Measurements from ENCODE around the gene KLC1. TPM values are rescaled to one million over a fixed set of nuclear protein-coding genes. Genes with fewer than 3 reads are reported as not detected.

Gene KLC1
- total RNA-seq, 3 donors from 2014 or later (not counting 1 experiment from before 2014, with no cell fraction given): 144 to 200 (median 178) TPM

GRCh38 chr14:103706551-103707328 is 77.7 kb downstream of the KLC1 start:
- WGBS (ENCODE audit: insufficient coverage): 98% methylated on average over 41 of the region's 41 CpGs
- Histone ChIP-seq H3K27ac (ENCODE audit: low read length) (no peak overlapping the region), H3K4me1 (ENCODE audit: control insufficient read depth, insufficient read depth, low read length) (no peaks in the 10 kb centered on the region), H3K9me3 (ENCODE audit: control insufficient read depth, insufficient read depth, low read length) (no peaks in the 10 kb centered on the region), H3K4me3 (ENCODE audit: low read length) (no peak overlapping the region), H3K36me3 (ENCODE audit: control insufficient read depth, insufficient read depth, low read length) (peaks cover 11% of the 10 kb centered on the region), H3K27me3 (ENCODE audit: control insufficient read depth, insufficient read depth, low read length) (no peaks in the 10 kb centered on the region)
- ATAC-seq (no peak), DNase-seq (no peak)
- Mint-ChIP-seq H3K27me3 (ENCODE audit: low read depth in 2 of 2) (no peaks in the 10 kb centered on the region), H3K4me1 (peaks cover 0 to 19% of the 10 kb centered on the region in 2 donors), H3K27ac (no peak overlapping the region), H3K9me3 (no peaks in the 10 kb centered on the region), H3K36me3 (no peaks in the 10 kb centered on the region), H3K4me3 (no peak overlapping the region)
- intact Hi-C loops (cut with micrococcal nuclease): no loop called here
- TF ChIP-seq CTCF (IDR thresholded peaks at IDR 0.05): no peak

DNA sequence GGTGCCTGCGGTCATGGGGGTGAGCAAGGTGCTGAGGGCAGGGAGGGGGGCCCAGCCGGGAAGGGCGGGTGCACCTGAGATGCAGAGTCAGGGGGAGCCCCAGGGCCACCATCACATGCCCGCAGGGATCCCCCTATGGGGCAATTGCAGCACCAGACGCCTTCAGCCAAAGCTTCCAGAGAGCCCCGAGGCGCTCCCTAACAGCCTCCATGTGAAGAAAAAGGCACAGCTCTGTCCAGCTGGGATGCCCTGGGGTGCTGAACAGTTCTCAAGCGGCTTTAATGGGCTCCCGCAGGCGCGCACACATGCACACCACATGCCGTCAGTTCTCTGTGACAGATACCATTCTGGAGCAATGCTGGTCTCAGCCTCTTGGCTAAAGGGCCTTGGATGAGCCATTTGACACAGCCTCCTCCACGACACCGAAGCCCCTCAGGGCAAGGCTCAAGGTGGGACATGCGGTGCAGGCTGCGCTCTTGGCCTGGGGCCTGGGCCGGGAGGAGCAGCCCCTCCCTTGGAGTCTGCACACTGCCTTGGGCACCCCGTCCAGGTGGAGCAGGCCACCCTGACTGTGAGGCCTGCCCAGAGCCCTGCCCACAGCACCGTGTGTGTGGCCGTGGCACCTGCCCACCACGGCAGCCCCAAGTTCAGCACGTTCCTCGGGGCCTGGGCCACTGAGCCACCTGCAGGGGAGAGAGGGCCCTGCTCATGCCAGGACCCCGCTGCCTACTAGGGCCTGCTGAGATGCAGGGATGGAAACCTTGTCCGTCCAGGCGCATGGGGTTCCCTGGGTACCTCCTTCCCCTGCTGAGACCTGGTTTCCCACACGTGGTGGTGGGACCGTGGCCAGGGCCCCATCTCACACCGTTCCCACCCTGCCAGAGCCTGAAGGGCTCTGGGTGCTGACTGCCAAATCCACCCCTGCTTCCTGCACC is 78.6 kb downstream of the KLC1 start:
- no peaks in the 10 kb centered on the region for H3K27me3 ChIP-seq (ENCODE audit: control insufficient read depth, insufficient read depth, low read length)
- H3K4me3 ChIP-seq (ENCODE audit: low read length): no peak overlapping the region
- H3K9me3 ChIP-seq (ENCODE audit: control insufficient read depth, insufficient read depth, low read length): no peaks in the 10 kb centered on the region
- ATAC-seq (no peak), DNase-seq (no peak)
- no peak for TF ChIP-seq CTCF (IDR thresholded peaks at IDR 0.05)
- no peaks in the 10 kb centered on the region for H3K4me1 ChIP-seq (ENCODE audit: control insufficient read depth, insufficient read depth, low read length)
- WGBS (ENCODE audit: insufficient coverage): 92% methylated on average over 29 of the region's 29 CpGs
- H3K36me3 Mint-ChIP-seq: no peaks in the 10 kb centered on the region
- H3K27ac ChIP-seq (ENCODE audit: low read length): no peak overlapping the region
- peaks cover 9% of the 10 kb centered on the region for H3K36me3 ChIP-seq (ENCODE audit: control insufficient read depth, insufficient read depth, low read length)
- no peaks in the 10 kb centered on the region for H3K27me3 Mint-ChIP-seq (ENCODE audit: low read depth in 2 of 2)
- H3K9me3 Mint-ChIP-seq: no peaks in the 10 kb centered on the region
- H3K27ac Mint-ChIP-seq: no peak overlapping the region
- intact Hi-C loops (cut with micrococcal nuclease): no loop called here
- H3K4me3 Mint-ChIP-seq: no peak overlapping the region
- peaks cover 0 to 19% of the 10 kb centered on the region in 2 donors for H3K4me1 Mint-ChIP-seq

DNA sequence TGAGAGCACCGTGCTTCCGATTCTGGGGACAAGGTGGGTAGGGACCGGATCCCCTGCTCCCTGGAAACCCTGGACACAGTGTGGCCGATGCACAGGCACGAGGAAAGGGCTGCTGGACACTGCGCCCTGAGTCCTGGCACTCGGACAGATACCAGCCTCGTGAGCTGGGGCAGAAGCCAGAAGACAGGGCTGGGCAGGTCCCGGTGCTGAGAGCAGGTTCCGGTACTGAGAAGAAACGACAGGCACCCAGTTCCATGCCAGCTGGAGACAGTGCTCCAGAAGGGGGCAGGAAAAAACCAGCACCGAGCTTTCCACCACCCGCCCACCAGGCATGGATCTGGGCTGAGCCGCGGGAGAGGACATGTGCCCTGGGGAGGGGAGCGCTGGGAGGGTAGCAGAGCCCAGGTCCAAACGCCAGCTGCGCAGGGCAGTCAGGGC is 79.8 kb downstream of the KLC1 start:
- H3K4me1 Mint-ChIP-seq: peaks cover 6 to 14% of the 10 kb centered on the region in 2 donors
- no peak overlapping the region for H3K27ac Mint-ChIP-seq
- DNase-seq (no peak), ATAC-seq (no peak)
- Histone ChIP-seq H3K36me3 (ENCODE audit: control insufficient read depth, insufficient read depth, low read length) (peaks cover 4% of the 10 kb centered on the region), H3K4me1 (ENCODE audit: control insufficient read depth, insufficient read depth, low read length) (no peaks in the 10 kb centered on the region), H3K27me3 (ENCODE audit: control insufficient read depth, insufficient read depth, low read length) (no peaks in the 10 kb centered on the region), H3K27ac (ENCODE audit: low read length) (no peak overlapping the region), H3K4me3 (ENCODE audit: low read length) (no peak overlapping the region), H3K9me3 (ENCODE audit: control insufficient read depth, insufficient read depth, low read length) (no peaks in the 10 kb centered on the region)
- no peak for TF ChIP-seq CTCF (IDR thresholded peaks at IDR 0.05)
- 96% methylated on average over 18 of the region's 18 CpGs for WGBS (ENCODE audit: insufficient coverage)
- H3K27me3 Mint-ChIP-seq (ENCODE audit: low read depth in 2 of 2): no peaks in the 10 kb centered on the region
- H3K36me3 Mint-ChIP-seq: no peaks in the 10 kb centered on the region
- no peaks in the 10 kb centered on the region for H3K9me3 Mint-ChIP-seq
- H3K4me3 Mint-ChIP-seq: no peak overlapping the region
- intact Hi-C loops (cut with micrococcal nuclease): no loop called here
